Lung (tissue), 12 donors: ENCODE results near the gene GBP4. TPM values are rescaled to one million over a fixed set of nuclear protein-coding genes. Genes with fewer than 3 reads are reported as not detected.

Experiments
- ATAC-seq: fragments of 200-7000 bp; cut with Tn5 transposase; one replicate; pipeline ENCODE4 v1.9.1; 2020; ENCODE audit warnings: moderate number of reproducible peaks; ENCODE audit not compliant: insufficient read depth, low FRiP score
- DNase-seq, 3 donors: peaks; one replicate each; pipeline ENCODE4 v3.0.0-alpha.2; 2013 to 2017
- H3K27ac ChIP-seq, 2 donors: one replicate each; pipeline ENCODE4 v1.5.1; 2013; ENCODE audit warnings: mild to moderate bottlenecking in 2 of 2, moderate library complexity in 2 of 2, control low read depth in 1 of 2, inconsistent platforms in 1 of 2, low read depth in 1 of 2, low read length in 1 of 2
- H3K27me3 ChIP-seq, 3 donors: one replicate each; pipeline ENCODE4 v1.5.1; 2013; ENCODE audit warnings: low read length in 2 of 3; ENCODE audit not compliant: control insufficient read depth in 3 of 3, insufficient read depth in 3 of 3
- H3K36me3 ChIP-seq, 4 donors: one replicate each; pipeline ENCODE4 v1.5.1; 2013; ENCODE audit warnings: low read length in 4 of 4, mild to moderate bottlenecking in 1 of 4, moderate library complexity in 1 of 4; ENCODE audit not compliant: control insufficient read depth in 4 of 4, insufficient read depth in 4 of 4
- H3K4me1 ChIP-seq, 5 donors: one replicate each; pipeline ENCODE4 v1.5.1; 2013; ENCODE audit warnings: low read length in 5 of 5, mild to moderate bottlenecking in 2 of 5, moderate library complexity in 1 of 5; ENCODE audit not compliant: control insufficient read depth in 5 of 5, insufficient read depth in 5 of 5
- H3K4me3 ChIP-seq: one replicate; pipeline ENCODE4 v1.5.1; 2013; ENCODE audit warnings: mild to moderate bottlenecking, control low read depth, moderate library complexity
- H3K9ac ChIP-seq, 2 donors: one replicate each; pipeline ENCODE4 v1.5.1; 2013; ENCODE audit warnings: low read length in 2 of 2, control low read depth in 1 of 2; ENCODE audit not compliant: insufficient read depth in 1 of 2
- H3K9me3 ChIP-seq, 4 donors: one replicate each; pipeline ENCODE4 v1.5.1; 2013; ENCODE audit warnings: low read length in 3 of 4, mild to moderate bottlenecking in 1 of 4, moderate library complexity in 1 of 4; ENCODE audit not compliant: control insufficient read depth in 4 of 4, insufficient read depth in 3 of 4
- WGBS, 2 donors: extraction: QIAGEN DNeasy Blood & Tissue Kit; methylation state at CpG; one replicate each; pipeline ENCODE4 v1.1.7; 2013; 5-methylcytosine and 5-hydroxymethylcytosine counted together
- polyA plus RNA-seq, 2 donors: library from polyadenylated mRNA; stranded (reverse); fragments of 200-250 nt; gene quantifications; one replicate each; pipeline ENCODE4 v1.2.1, GENCODE V29; 2013
- total RNA-seq, 2 donors: library from RNA; depleted of rRNA in 1 of 2; stranded (reverse); fragments of >200 nt in 1 of 2; gene quantifications; one replicate each; pipeline ENCODE4 v1.2.1, GENCODE V29; 2014 to 2021
- TF ChIP-seq, protein P1 (sequence below): IDR thresholded peaks from 2 replicates; pipeline ENCODE4 v1.5.1; 2012; ENCODE audit warnings: mild to moderate bottlenecking; ENCODE audit errors: control extremely low read depth, extremely low read depth
- donor health status: control.
- donor health status: control.
- donor health status: Bipolar disorder and iron deficiency.
- donor health status: healthy.
- donor health status: DM: yes; HTN: yes; CAD: no.

GBP4 gene
- total and polyA plus RNA-seq, 4 donors, result 13.5 to 24.1 (median 17.5) TPM

DNA sequence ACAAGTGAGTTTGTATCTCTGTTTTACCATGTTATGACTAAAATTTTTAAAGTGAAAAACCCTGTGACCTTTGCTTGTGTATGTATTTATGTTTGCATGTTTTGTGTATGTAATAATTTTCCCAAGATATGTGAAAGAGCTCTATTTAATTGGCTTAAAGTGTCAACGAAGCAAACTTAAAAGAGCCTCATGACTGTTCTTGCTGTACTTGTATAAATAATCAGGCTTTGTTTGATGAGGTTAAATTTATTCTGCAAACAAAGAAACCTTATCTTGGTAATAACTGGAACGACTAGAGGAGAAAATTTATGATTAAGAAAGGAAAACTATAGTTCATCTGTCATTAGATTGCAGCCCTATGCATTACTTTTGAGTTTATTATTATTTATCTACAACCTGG is 29.6 kb downstream of the GBP4 start:
- no peaks in the 10 kb centered on the region for H3K36me3 ChIP-seq
- no peak overlapping the region for H3K27ac ChIP-seq
- TF ChIP-seq, protein P1, sequence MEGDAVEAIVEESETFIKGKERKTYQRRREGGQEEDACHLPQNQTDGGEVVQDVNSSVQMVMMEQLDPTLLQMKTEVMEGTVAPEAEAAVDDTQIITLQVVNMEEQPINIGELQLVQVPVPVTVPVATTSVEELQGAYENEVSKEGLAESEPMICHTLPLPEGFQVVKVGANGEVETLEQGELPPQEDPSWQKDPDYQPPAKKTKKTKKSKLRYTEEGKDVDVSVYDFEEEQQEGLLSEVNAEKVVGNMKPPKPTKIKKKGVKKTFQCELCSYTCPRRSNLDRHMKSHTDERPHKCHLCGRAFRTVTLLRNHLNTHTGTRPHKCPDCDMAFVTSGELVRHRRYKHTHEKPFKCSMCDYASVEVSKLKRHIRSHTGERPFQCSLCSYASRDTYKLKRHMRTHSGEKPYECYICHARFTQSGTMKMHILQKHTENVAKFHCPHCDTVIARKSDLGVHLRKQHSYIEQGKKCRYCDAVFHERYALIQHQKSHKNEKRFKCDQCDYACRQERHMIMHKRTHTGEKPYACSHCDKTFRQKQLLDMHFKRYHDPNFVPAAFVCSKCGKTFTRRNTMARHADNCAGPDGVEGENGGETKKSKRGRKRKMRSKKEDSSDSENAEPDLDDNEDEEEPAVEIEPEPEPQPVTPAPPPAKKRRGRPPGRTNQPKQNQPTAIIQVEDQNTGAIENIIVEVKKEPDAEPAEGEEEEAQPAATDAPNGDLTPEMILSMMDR, result no peak
- peaks cover 0 to 8% (median 0%) of the 10 kb centered on the region in 5 donors for H3K4me1 ChIP-seq
- DNase-seq (peak in 2 of 3 donors; percentile 1 to 3), ATAC-seq (no peak)
- H3K9me3 ChIP-seq, result no peaks in the 10 kb centered on the region
- H3K9ac ChIP-seq, result no peak overlapping the region
- H3K27me3 ChIP-seq, result no peaks in the 10 kb centered on the region
- 50 to 62% methylated on average over 2 of the region's 2 CpGs for WGBS, 2 donors
- no peak overlapping the region for H3K4me3 ChIP-seq

- H3K36me3 ChIP-seq, result no peaks in the 10 kb centered on the region
- no peaks in the 10 kb centered on the region for H3K9me3 ChIP-seq
- H3K4me1 ChIP-seq, result peaks cover 0 to 8% (median 0%) of the 10 kb centered on the region in 5 donors
- H3K27ac ChIP-seq, result no peak overlapping the region
- no peaks in the 10 kb centered on the region for H3K27me3 ChIP-seq
- H3K9ac ChIP-seq, result no peak overlapping the region
- 89% methylated on average over 2 of the region's 2 CpGs for WGBS, 2 donors
- DNase-seq (peak in 2 of 3 donors; percentile 70 to 86), ATAC-seq (no peak)
- TF ChIP-seq, protein P1, result no peak
- no peak overlapping the region for H3K4me3 ChIP-seq
Observed at GRCh38 chr1:89167590-89168230, 31.0 kb downstream of the GBP4 start.

DNA sequence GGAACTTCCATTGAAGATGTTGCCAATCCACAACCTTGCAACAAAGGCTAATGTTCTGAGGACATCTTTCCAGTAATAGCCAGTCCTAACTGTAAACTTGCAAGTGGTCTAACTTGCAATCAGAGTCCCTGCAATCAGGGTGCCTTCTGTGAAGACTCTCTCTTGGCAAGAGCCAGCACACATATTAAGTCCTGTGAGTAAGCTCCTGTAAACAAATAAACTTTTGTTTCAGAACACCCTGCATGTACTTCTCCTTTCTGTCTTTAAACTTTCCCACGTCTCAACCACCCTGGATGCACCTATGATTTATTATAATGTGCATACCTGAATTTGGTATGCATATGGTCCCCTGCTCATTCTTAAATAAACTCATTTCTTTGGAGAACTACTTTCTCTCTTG is 32.0 kb downstream of the GBP4 start:
- 65 to 69% methylated on average over 1 of the region's 1 CpG for WGBS, 2 donors
- DNase-seq, result peak in 1 of 3 donors; percentile 2
- no peaks in the 10 kb centered on the region for H3K36me3 ChIP-seq
- no peaks in the 10 kb centered on the region for H3K9me3 ChIP-seq
- ATAC-seq, result no peak
- H3K9ac ChIP-seq, result no peak overlapping the region
- H3K4me3 ChIP-seq, result no peak overlapping the region
- no peaks in the 10 kb centered on the region for H3K27me3 ChIP-seq
- TF ChIP-seq, protein P1, result no peak
- no peak overlapping the region for H3K27ac ChIP-seq
- peaks cover 0 to 8% (median 0%) of the 10 kb centered on the region in 5 donors for H3K4me1 ChIP-seq

DNA sequence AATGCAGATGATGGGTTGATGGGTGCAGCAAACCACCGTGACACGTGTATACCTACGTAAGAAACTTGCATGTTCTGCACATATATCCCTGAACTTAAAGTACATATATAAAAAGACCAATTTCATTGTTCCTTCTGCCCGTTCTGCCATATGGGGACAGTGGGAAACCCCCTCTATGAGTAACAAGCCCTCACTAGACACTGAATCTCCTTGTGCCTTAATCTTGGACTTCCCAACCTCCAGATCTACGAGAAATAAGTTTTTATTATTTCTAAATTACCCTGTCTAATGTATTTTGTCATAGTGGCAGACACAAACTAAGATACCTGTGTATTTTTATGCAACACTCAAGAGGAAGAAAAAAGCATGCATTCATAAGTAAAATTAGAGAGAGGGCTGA is 32.9 kb downstream of the GBP4 start:
- no peak overlapping the region for H3K27ac ChIP-seq
- ATAC-seq (no peak), DNase-seq (no peak)
- peaks cover 0 to 8% (median 0%) of the 10 kb centered on the region in 5 donors for H3K4me1 ChIP-seq
- H3K4me3 ChIP-seq, result no peak overlapping the region
- TF ChIP-seq, protein P1, result no peak
- no peaks in the 10 kb centered on the region for H3K36me3 ChIP-seq
- WGBS, 2 donors, result 94% methylated on average over 5 of the region's 5 CpGs
- H3K9me3 ChIP-seq, result no peaks in the 10 kb centered on the region
- H3K9ac ChIP-seq, result no peak overlapping the region
- H3K27me3 ChIP-seq, result no peaks in the 10 kb centered on the region
